Stimulated activated CD8-positive, alpha-beta memory T cell treated with anti-CD3 and anti-CD28 coated beads, Interleukin-7, amount 100 ng/mL, for 48 hours (primary cell): Measurements from ENCODE around the gene TEDDM1.
A peak's percentile ranks its signal among the peaks of the same experiment; 100 is the strongest.
"Not testable (repeated sequence)": the region's sequence is repeated elsewhere in the genome, so short reads cannot be mapped to it uniquely, and the experiment has no call there.

Experiments used
- DNase-seq, 2 donors: peaks; one replicate each; pipeline ENCODE4 v3.0.0-alpha.2; 2020; ENCODE audit warnings: low read depth in 1 of 2; ENCODE audit errors: extremely low read depth in 1 of 2

TEDDM1 gene

DNA sequence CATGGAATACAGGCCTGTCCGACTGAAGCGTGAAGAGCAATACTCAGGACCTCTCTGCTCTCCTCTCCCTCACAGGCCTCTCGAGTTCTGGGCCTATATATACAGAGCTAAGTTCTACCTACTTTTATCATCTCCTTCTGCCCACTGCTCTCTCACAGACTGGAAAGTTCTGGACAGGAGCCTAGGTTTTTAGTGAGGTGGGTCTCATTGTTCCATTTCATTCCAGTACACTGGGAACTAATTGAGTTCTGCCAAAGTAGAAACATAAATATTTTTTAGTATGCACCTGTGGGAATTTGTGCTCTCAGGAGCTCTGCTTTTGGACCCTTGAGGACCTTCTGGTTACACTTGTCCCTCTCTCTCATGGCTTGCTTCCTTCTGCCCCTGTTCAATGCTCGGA is at the start of gene TEDDM1:
TSS of gene TEDDM1 (minus strand) at position 101 of the 400 bp plus-strand sequence. CDS start 182 bp downstream, outside the sequence.
- DNase-seq: no peak

GRCh38 chr1:182450087-182450486 is 49.6 kb upstream of the TEDDM1 start, which contains the start of gene RGSL1:
Gene RGSL1 (plus strand): TSS chr1:182450146. CDS start chr1:182450166, 20 bp downstream.
- no peak for DNase-seq

GRCh38 chr1:182447660-182448059 is 47.2 kb upstream of the TEDDM1 start:
- no peak for DNase-seq

- DNase-seq: not testable (repeated sequence)
Observed at GRCh38 chr1:182447124-182447523, 46.7 kb upstream of the TEDDM1 start.

DNA sequence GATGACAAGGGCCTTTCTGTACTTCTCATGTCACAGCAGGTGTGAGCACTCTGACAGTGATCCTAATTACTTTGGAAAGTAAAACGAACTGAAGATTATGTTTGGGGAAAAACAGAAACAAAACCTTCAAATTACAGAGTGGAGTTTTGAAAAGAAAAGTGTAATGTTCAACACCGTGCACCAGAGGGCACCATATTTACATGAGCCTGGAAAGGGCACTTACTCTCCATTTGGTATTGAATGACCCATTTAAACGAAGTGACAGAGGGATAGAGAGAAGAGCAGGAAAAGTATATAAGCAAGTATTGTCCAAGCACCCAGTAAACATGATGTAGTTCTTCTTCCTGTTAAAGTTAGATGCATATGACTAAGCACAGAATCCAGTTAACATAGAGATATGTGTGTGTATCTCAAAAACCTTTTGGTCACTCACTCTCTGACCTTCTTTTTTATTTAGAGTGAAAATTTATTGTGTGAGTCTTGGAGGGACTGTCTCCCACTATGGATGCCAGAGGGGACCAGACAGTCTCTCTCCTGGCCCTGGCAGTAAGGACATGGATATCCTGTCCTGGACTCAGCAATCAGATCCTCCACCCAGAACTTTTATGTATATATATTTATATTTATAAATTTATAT is 45.7 kb upstream of the TEDDM1 start:
- DNase-seq: no peak

DNA sequence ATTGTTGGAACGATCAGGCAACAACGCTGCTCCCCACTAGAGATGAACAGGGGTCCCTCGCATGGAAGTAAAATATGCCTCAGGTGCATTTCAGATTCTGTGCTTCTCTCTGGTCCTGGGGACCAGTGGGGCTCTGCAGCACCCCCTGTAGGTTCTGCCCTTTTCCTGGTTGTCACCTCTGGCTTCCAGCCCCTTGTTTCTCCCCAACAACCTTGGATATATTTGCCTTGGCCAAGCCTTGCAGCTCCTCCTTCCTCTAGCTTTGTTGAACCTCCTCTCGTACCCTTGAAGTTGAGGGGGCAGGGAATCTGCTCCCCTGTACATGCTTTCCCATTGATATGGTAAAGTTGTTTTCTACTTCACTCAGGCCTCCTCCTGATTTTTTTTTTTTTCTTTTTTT is 44.0 kb upstream of the TEDDM1 start:
- no peak for DNase-seq

- no peak for DNase-seq
Observed at GRCh38 chr1:182442333-182442732, 41.9 kb upstream of the TEDDM1 start.

GRCh38 chr1:182441719-182442118 is 41.3 kb upstream of the TEDDM1 start:
- DNase-seq: no peak

DNA sequence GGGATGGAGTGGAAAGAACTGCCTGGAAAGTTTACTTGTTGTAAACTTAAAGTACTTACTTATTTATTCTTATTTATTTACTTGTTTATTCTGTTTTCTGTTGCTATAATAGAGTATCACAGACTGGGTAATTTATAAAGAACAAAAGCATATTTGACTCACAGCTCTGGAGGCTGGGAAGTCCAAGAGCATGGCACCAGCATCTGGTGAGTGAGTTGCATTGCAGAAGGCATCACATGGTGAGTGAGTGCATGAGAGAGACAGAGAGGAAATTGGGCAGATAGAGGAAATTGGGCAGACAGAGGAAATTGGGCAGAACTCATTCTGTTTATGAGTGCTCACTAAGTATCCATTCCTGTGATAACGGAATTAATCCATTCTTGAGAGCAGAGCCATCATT is 37.9 kb upstream of the TEDDM1 start:
- DNase-seq: no peak

DNA sequence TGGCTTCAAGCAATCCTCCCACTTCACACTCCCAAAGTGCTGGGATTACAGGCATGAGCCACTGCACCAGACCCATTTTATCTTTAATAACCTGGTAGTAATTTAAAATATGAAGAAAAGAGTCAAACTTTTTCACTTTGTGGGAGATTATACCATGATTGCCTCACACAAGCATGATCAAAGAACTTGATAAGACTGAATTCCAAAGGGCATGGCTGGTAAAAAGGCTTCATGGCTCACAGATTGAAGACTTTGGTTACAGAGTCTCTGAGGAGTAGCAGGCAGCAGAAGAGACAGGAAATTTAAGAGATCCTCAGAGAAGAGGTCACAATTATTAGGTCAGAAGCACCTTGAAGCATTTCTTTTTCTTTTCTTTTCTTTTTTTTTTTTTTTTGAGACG is 33.1 kb upstream of the TEDDM1 start:
- no peak for DNase-seq

DNA sequence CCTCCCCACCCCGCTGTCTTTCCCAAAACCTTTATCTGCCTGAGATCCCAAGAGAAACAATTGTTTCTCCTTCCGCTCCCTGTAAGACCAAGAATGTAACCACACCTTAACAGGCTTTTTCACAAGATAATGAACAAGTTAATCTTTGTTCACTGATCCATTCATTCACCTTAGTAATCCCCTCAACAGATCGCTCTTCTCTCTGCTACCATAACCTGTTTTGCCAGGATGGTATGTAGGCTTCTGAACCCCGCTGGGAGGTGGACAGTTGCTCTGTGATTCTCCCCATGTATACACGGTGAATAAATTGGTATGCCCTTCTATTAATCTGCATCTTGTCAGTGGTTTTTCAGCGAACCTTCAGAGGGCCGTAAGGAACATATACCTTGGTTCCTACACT is 30.8 kb upstream of the TEDDM1 start:
- no peak for DNase-seq

DNA sequence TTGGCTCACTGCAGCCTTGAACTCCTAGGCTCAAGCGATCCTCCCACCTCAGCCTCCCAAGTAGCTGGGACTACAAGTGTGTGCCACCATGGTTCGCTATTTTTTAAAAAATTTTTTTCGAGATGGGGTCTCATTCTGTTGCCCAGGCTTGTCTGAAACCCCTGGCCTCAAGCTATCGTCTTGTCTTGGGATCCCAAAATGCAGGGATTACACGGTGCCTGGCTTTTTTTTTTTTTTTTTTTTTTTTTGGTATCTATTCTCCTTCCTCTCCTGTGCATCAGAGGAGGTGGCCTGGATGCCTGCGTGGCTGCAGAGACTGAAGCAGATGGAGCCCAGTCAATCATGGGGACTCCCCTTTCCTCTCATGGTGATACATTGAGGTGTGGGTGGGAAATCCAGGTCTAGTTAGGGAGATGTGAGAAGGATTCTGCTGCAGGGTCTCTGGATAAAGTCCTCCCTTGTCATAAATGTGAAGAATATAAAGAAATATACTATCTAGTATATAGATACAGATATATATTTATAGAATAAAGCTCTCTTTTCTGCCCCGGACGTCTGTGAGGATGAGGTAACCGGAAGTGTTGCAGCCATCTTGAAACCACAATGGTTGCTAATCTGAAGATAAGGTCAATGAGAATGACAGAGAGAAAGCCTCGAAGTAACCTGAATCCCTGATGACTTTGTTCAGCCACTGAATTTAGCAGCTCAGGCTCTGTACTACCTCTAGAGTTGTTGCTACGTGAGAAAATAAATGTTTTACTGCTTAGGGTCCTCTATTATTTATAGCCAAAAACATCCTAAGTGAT is 30.0 kb upstream of the TEDDM1 start:
- DNase-seq: peak in 1 of 2 donors; percentile 25

- DNase-seq: no peak
Observed at GRCh38 chr1:182428043-182428442, 27.6 kb upstream of the TEDDM1 start.

GRCh38 chr1:182426442-182427430 is 26.3 kb upstream of the TEDDM1 start:
- no peak for DNase-seq

DNA sequence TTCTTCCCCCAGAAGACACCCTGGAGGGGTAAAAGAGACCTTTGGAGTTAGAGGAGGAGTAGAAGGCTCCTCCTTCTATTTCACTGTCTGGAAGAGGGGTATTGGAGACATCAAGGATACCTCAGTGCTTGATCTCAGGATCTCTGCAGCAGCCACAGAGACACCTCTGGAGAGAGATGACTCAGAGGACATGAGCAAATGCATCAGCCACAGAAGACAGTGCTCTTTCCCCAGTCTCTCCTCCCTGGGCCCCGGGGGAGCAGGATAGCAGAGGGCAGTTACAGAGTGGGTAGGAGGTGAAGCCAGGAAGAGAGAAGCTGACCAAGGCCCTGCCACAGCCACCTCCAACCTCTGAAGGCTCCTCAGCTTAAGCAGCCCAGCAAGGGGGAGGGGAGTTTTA is 15.3 kb upstream of the TEDDM1 start:
- DNase-seq: no peak

DNA sequence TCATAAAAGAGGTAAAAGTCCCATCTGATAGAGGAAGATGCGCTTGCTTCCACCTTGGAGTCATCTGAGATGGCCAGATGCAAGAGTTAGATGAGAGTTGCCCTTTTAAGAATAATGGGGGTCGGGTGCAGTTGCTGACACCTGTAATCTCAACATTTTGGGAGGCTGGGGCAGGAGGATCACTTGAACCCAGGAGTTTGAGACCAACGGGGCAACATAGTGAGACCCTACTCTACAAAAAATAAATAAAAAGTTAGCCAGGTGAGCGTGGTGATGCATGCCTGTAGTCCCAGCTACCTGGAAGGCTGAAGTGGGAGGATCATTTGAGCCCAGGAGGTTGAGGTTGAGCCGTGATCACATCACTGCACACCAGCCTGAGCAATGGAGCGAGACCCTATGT is 13.5 kb upstream of the TEDDM1 start:
- no peak for DNase-seq

GRCh38 chr1:182413486-182413885 is 13.0 kb upstream of the TEDDM1 start:
- DNase-seq: no peak

DNA sequence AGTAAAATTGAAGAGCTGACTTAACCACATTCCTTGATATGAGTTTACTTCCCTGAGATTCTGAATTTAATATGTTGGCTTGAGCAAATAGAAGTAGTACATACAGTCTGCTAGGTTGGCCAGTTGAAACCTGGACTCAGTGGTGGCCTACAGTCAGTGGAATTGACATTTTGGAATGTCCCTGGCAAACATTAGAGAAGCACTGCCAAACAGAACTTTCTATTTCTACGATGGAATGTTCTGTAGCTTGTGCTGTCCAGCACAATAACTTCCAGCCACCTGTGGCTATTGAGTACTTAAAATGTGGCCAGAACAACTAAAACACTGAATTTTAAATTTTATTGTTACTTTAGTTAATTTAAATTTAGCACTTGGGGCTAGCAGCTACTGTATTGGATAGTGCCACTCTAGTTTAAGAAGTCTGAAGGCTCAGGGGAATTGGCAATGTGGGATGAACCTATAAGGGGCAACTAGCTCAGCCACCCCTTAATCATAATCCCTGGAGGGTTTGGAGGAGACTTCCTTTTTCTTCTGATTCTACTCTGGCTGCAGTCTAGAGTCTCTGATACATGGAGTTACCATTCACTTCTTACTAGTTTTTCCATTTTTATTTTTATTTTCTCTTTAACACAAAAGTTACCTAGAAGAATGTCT is 10.3 kb upstream of the TEDDM1 start:
- DNase-seq: no peak

DNA sequence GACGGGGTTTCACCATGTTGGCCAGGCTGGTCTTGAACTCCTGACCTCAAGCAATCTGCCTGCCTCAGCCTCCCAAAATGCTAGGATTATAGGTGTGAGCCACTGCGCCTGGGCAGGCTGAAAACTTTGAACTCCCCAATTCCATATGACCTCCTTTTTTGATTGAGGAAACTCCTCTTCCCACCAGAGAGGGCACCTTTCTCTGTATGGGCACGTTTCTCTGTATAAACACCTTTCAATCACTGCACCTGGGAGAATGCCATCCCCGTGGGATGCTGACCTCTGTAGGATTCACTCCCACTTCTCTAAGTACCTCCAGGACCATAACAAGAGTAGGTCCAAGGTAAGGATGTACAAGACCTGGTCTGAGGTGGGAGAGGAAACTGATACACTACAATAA is 9.7 kb upstream of the TEDDM1 start:
- DNase-seq: no peak

DNA sequence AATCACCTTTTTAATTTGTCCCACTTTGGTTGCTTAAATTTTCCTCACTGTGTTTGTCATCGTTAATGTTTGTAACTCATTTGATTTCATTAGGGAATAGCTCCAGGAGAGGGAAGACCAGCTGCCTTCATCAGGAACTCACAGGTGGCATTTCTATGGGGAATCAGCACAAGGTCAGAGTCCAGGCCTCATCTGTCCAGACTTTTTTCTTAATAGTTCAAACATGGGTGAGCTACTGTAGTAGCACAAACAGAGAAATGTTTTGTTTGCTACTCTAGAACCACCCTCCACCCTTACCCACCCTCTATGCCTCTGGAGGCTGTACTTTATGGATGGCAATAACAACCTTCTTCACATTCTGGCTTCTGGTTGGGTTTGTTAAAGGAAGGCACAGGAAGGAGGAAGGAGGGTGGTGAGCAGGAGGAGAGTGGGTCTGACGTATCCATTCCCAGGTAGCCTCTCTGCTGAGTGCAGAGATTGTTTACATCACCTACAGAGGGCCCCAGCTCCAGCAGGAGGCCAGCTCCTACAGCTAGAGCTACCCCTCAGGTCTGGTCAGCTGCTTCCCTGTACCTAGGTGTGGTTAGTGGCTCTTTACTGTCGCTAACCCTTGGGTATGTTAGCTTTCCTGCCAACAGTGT is 8.1 kb upstream of the TEDDM1 start:
- no peak for DNase-seq
